Kidney (tissue), 14 donors: Measurements from ENCODE around the gene TFCP2L1. TPM values are rescaled to one million over a fixed set of nuclear protein-coding genes. Genes with fewer than 3 reads are reported as not detected.

Experiments used
- DNase-seq, 5 donors: peaks; one replicate each; pipeline ENCODE4 v3.0.0-alpha.2; 2013 to 2020
- FAIRE-seq: peaks from 2 replicates; lab custom pipeline; 2012; peaks lifted over from hg19 to GRCh38; lab: Jason Lieb, UNC
- H3K27ac ChIP-seq, 2 donors: one replicate each; pipeline ENCODE4 v1.7.0; 2013; ENCODE audit warnings: low read depth in 2 of 2, low read length in 2 of 2, inconsistent platforms in 1 of 2
- H3K27me3 ChIP-seq: one replicate; pipeline ENCODE4 v1.7.1; 2013; ENCODE audit warnings: low read length, inconsistent platforms; ENCODE audit not compliant: control insufficient read depth, insufficient read depth
- H3K36me3 ChIP-seq, 3 donors: one replicate each; pipeline versions ENCODE4 v1.7.0 to v1.7.1; 2013; ENCODE audit warnings: low read length in 3 of 3, control low read depth in 1 of 3, inconsistent platforms in 1 of 3; ENCODE audit not compliant: insufficient read depth in 3 of 3, control insufficient read depth in 2 of 3
- H3K4me1 ChIP-seq, 3 donors: one replicate each; pipeline versions ENCODE4 v1.7.0 to v1.7.1; 2013; ENCODE audit warnings: low read length in 3 of 3, inconsistent platforms in 1 of 3, low read depth in 1 of 3; ENCODE audit not compliant: control insufficient read depth in 2 of 3, insufficient read depth in 2 of 3
- H3K4me3 ChIP-seq, 3 donors: one replicate each; pipeline versions ENCODE4 v1.7.0 to v1.8.1; 2013; ENCODE audit warnings: low read length in 3 of 3, control low read depth in 1 of 3, inconsistent platforms in 1 of 3
- H3K9ac ChIP-seq, 3 donors: one replicate each; pipeline versions ENCODE4 v1.7.0 to v1.7.1; 2013; ENCODE audit warnings: low read length in 3 of 3, control low read depth in 1 of 3, inconsistent platforms in 1 of 3
- H3K9me3 ChIP-seq, 3 donors: one replicate each; pipeline versions ENCODE4 v1.7.0 to v1.7.1; 2013; ENCODE audit warnings: low read length in 3 of 3, control low read depth in 1 of 3, inconsistent platforms in 1 of 3; ENCODE audit not compliant: control insufficient read depth in 2 of 3, insufficient read depth in 1 of 3
- CTCF ChIP-seq: IDR thresholded peaks from 3 replicates; pipeline ENCODE4 v1.5.1; 2012; ENCODE audit warnings: mild to moderate bottlenecking, moderate library complexity, borderline replicate concordance; ENCODE audit not compliant: insufficient read depth; ENCODE audit errors: extremely low read depth
- intact Hi-C: fragments of 100-400 bp; cut with DNase I; formaldehyde crosslinking; loops from one replicate; pipeline ENCODE4 v1.11.1; 2022
- polyA plus RNA-seq: library from polyadenylated mRNA; stranded (reverse); fragments of 350-450 nt; fragmentation: Illumina TruSeq; extraction: RNeasy Lipid Tissue Mini Kit (QIAGEN cat#74804); gene quantifications from one replicate; pipeline ENCODE4 v1.2.3, GENCODE V29; 2014; ENCODE audit warnings: low read depth, low replicate concordance; ENCODE audit not compliant: insufficient read depth
- total RNA-seq: library from RNA; stranded (reverse); fragmentation: NEBNext Ultra II Directional; extraction: Animal tissue kit (Norgen Biotek cat#: 25700); gene quantifications from one replicate; pipeline ENCODE4 v1.2.1, GENCODE V29; 2021
- donor health status: control.
- donor health status: control.
- donor health status: control.
- donor health status: control.
- donor health status: control.
- donor health status: DM: yes; HTN: yes; CAD: no.
- donor health status: Normal renal cell carcinoma (clear cell type).

TFCP2L1 gene
- total and polyA plus RNA-seq, 2 donors from 2014 or later, result 44.4 to 172 TPM

- FAIRE-seq, result no peak
- intact Hi-C loops, result no loop called here
- no peak for DNase-seq
- H3K9me3 ChIP-seq, result no peaks in the 10 kb centered on the region
- H3K36me3 ChIP-seq, result no peaks in the 10 kb centered on the region
- TF ChIP-seq CTCF, result no peak
- no peaks in the 10 kb centered on the region for H3K27me3 ChIP-seq
- peaks cover 0 to 14% (median 4%) of the 10 kb centered on the region in 3 donors for H3K4me1 ChIP-seq
- no peak overlapping the region for H3K9ac ChIP-seq
- no peak overlapping the region for H3K4me3 ChIP-seq
- no peak overlapping the region for H3K27ac ChIP-seq
Observed at GRCh38 chr2:121191191-121192170, 93.5 kb downstream of the TFCP2L1 start.

- Histone ChIP-seq H3K27me3 (no peaks in the 10 kb centered on the region), H3K9me3 (no peaks in the 10 kb centered on the region), H3K27ac (peak overlapping the region in 1 of 2 donors; percentile 28), H3K4me1 (peaks cover 0 to 8% (median 4%) of the 10 kb centered on the region in 3 donors), H3K4me3 (no peak overlapping the region), H3K36me3 (no peaks in the 10 kb centered on the region), H3K9ac (no peak overlapping the region)
- no peak for TF ChIP-seq CTCF
- FAIRE-seq, result no peak
- DNase-seq, result no peak
- intact Hi-C loops, result no loop called here
Observed at GRCh38 chr2:121189661-121190381, 95.2 kb downstream of the TFCP2L1 start.

GRCh38 chr2:121189011-121189410 lies 96.0 kb downstream of the TFCP2L1 start:
- FAIRE-seq, result no peak
- TF ChIP-seq CTCF, result no peak
- H3K27ac ChIP-seq, result no peak overlapping the region
- intact Hi-C loops, result no loop called here
- H3K4me1 ChIP-seq, result peaks cover 0 to 8% (median 4%) of the 10 kb centered on the region in 3 donors
- H3K9me3 ChIP-seq, result no peaks in the 10 kb centered on the region
- H3K27me3 ChIP-seq, result no peaks in the 10 kb centered on the region
- no peak overlapping the region for H3K4me3 ChIP-seq
- no peak for DNase-seq
- no peak overlapping the region for H3K9ac ChIP-seq
- H3K36me3 ChIP-seq, result no peaks in the 10 kb centered on the region
